Vagina (tissue), 2 donors: ENCODE data around the gene CHPF.

Experiments
- CTCF ChIP-seq, 3 experiments: fragments of 450-650 bp in 2 of 3; fragments of 200-600 bp in 1 of 3; sonication (generic) in 1 of 3; IDR thresholded peaks; one replicate each; pipeline ENCODE4 v1.5.1; 2017 to 2019; ENCODE audit warnings: antibody characterized with exemption in 3 of 3, mild to moderate bottlenecking in 2 of 3, moderate library complexity in 2 of 3
- POLR2A ChIP-seq, 2 donors: fragments of 450-650 bp; IDR thresholded peaks; one replicate each; pipeline ENCODE4 v1.6.1; 2017; ENCODE audit warnings: antibody characterized with exemption in 2 of 2, mild to moderate bottlenecking in 2 of 2, moderate library complexity in 2 of 2
- POLR2AphosphoS5 ChIP-seq, 2 donors: sonication (generic); formaldehyde crosslinking; IDR thresholded peaks; one replicate each; pipeline ENCODE4 v1.9.0; 2017; ENCODE audit warnings: antibody characterized with exemption in 2 of 2, mild to moderate bottlenecking in 2 of 2, low read depth in 1 of 2; ENCODE audit not compliant: insufficient read depth in 1 of 2

GRCh38 chr2:219496825-219497494 is 46.6 kb downstream of the CHPF start:
- TF ChIP-seq POLR2A (IDR thresholded peaks at IDR 0.05): no peak
- TF ChIP-seq CTCF (IDR thresholded peaks at IDR 0.05): no peak
- no peak for TF ChIP-seq POLR2AphosphoS5 (IDR thresholded peaks at IDR 0.05; ENCODE audit: insufficient read depth in 1 of 2, low read depth in 1 of 2)
